H1 (cell line): ENCODE results near the gene NAE1. TPM values are rescaled to one million over a fixed set of nuclear protein-coding genes. Genes with fewer than 3 reads are reported as not detected.

Experiments used
- CTCF ChIA-PET: fragments of 300-600 bp; sonication (Branson Sonifier 250); formaldehyde crosslinking; loops from one replicate; lab custom pipeline; 2021; ENCODE audit not compliant: partially characterized antibody; lab: Charles Lee
- POLR2A ChIA-PET: fragments of 300-600 bp; sonication (Branson Sonifier 250); formaldehyde crosslinking; loops from one replicate; lab custom pipeline; 2021; ENCODE audit warnings: inconsistent platforms; ENCODE audit not compliant: partially characterized antibody; lab: Charles Lee
- DNase-seq, 2 experiments: peaks; one replicate each; pipeline versions ENCODE4 v3.0.0 to v3.0.0-alpha.2; 2010 to 2022; ENCODE audit warnings: low spot score in 2 of 2, low read depth in 1 of 2, mixed read lengths in 1 of 2
- FAIRE-seq: peaks from 2 replicates; lab custom pipeline; 2011; peaks lifted over from hg19 to GRCh38; lab: Jason Lieb, UNC
- H2AFZ ChIP-seq: 2 replicates; pipeline ENCODE4 v1.8.1; 2012; ENCODE audit warnings: low read length, inconsistent platforms
- H2AK5ac ChIP-seq: 2 replicates; pipeline ENCODE4 v1.6.1; 2013; ENCODE audit warnings: low read depth, low read length
- H2BK120ac ChIP-seq: replicated peaks from 2 replicates; pipeline ENCODE3; 2013; ENCODE audit warnings: low read depth, low read length, inconsistent platforms
- H2BK12ac ChIP-seq: 2 replicates; pipeline ENCODE4 v1.6.1; 2013; ENCODE audit warnings: low read depth, low read length
- H2BK15ac ChIP-seq: 2 replicates; pipeline ENCODE4 v1.6.1; 2013; ENCODE audit warnings: low read length
- H2BK20ac ChIP-seq: 2 replicates; pipeline ENCODE4 v1.6.1; 2013; ENCODE audit warnings: low read length
- H2BK5ac ChIP-seq: 2 replicates; pipeline ENCODE4 v1.6.1; 2013; ENCODE audit warnings: low read depth, low read length
- H3K14ac ChIP-seq: 2 replicates; pipeline ENCODE4 v1.6.1; 2013; ENCODE audit warnings: inconsistent platforms; ENCODE audit not compliant: insufficient read length
- H3K18ac ChIP-seq: 2 replicates; pipeline ENCODE4 v1.6.1; 2013; ENCODE audit warnings: low read length; ENCODE audit errors: extremely low read depth
- H3K23ac ChIP-seq: 2 replicates; pipeline ENCODE4 v1.6.1; 2013; ENCODE audit warnings: inconsistent platforms; ENCODE audit not compliant: insufficient read length
- H3K23me2 ChIP-seq: 2 replicates; pipeline ENCODE4 v1.6.1; 2013; ENCODE audit warnings: low read depth, low read length
- H3K27ac ChIP-seq: 2 replicates; pipeline ENCODE4 v1.6.1; 2011; ENCODE audit warnings: low read depth, low read length, inconsistent platforms
- H3K27me3 ChIP-seq, 4 experiments: replicated peaks in 1 of 4; 1 replicate in 1 of 4; 2 replicates in 3 of 4; pipeline versions ENCODE4 v1.6.1 to v1.8.1; 2011 to 2013; ENCODE audit warnings: low read length in 3 of 4, mild to moderate bottlenecking in 3 of 4, inconsistent platforms in 2 of 4, mixed read lengths in 2 of 4, moderate library complexity in 1 of 4; ENCODE audit not compliant: control insufficient read depth in 3 of 4, insufficient read depth in 3 of 4; ENCODE audit errors: extremely low read depth in 1 of 4
- H3K36me3 ChIP-seq, 4 experiments: 2 replicates each; pipeline versions ENCODE4 v1.6.1 to v1.8.1; 2011 to 2013; ENCODE audit warnings: mild to moderate bottlenecking in 4 of 4, low read length in 3 of 4, moderate library complexity in 2 of 4, control low read depth in 1 of 4, inconsistent platforms in 1 of 4; ENCODE audit not compliant: insufficient read depth in 4 of 4, control insufficient read depth in 2 of 4
- H3K4ac ChIP-seq: replicated peaks from 2 replicates; pipeline ENCODE3; 2013; ENCODE audit warnings: low read length, low read depth, mixed read lengths, inconsistent platforms; ENCODE audit not compliant: insufficient read length
- H3K4me1 ChIP-seq, 4 experiments: replicated peaks in 1 of 4; 1 replicate in 1 of 4; 2 replicates in 3 of 4; pipeline versions ENCODE4 v1.6.1 to v1.8.1; 2011 to 2013; ENCODE audit warnings: low read length in 3 of 4, inconsistent platforms in 2 of 4, mixed read lengths in 1 of 4; ENCODE audit not compliant: insufficient read depth in 4 of 4, control insufficient read depth in 3 of 4
- H3K4me2 ChIP-seq, 2 experiments: 2 replicates each; pipeline versions ENCODE4 v1.6.1 to v1.8.1; 2011 to 2013; ENCODE audit warnings: low read depth in 2 of 2, low read length in 2 of 2, control low read depth in 1 of 2, inconsistent platforms in 1 of 2, mild to moderate bottlenecking in 1 of 2; ENCODE audit not compliant: insufficient read depth in 1 of 2
- H3K4me3 ChIP-seq, 4 experiments: fragments of 200-600, 300-600 bp in 1 of 4; sonication (generic), shearing (Covaris generic), sonication (Bioruptor Twin) in 1 of 4; 2 replicates each; pipeline versions ENCODE4 v1.5.1 to v1.8.1; 2011 to 2016; ENCODE audit warnings: low read length in 4 of 4, low read depth in 3 of 4, control low read depth in 2 of 4, inconsistent platforms in 2 of 4, mild to moderate bottlenecking in 2 of 4, mixed read lengths in 1 of 4, moderate library complexity in 1 of 4; ENCODE audit not compliant: insufficient read depth in 2 of 4; ENCODE audit errors: extremely low read depth in 1 of 4
- H3K56ac ChIP-seq: replicated peaks from 2 replicates; pipeline ENCODE3; 2013; ENCODE audit warnings: low read depth, mild to moderate bottlenecking, mixed read lengths, low read length, inconsistent platforms; ENCODE audit not compliant: insufficient read length
- H3K79me1 ChIP-seq: 2 replicates; pipeline ENCODE4 v1.6.1; 2013; ENCODE audit warnings: low read depth, low read length, control low read depth
- H3K79me2 ChIP-seq, 2 experiments: 2 replicates each; pipeline versions ENCODE4 v1.6.1 to v1.8.1; 2012 to 2013; ENCODE audit warnings: low read length in 2 of 2, mild to moderate bottlenecking in 2 of 2, inconsistent platforms in 1 of 2; ENCODE audit not compliant: insufficient read depth in 2 of 2, control insufficient read depth in 1 of 2
- H3K9ac ChIP-seq, 4 experiments: replicated peaks in 1 of 4; 1 replicate in 1 of 4; 2 replicates in 3 of 4; pipeline versions ENCODE4 v1.6.1 to v1.8.1; 2011 to 2013; ENCODE audit warnings: low read depth in 3 of 4, low read length in 3 of 4, control low read depth in 2 of 4, mild to moderate bottlenecking in 2 of 4, moderate library complexity in 2 of 4, inconsistent platforms in 1 of 4; ENCODE audit errors: extremely low read depth in 1 of 4
- H3K9me3 ChIP-seq, 2 experiments: 2 replicates each; pipeline versions ENCODE4 v1.6.1 to v1.8.1; 2012 to 2013; ENCODE audit warnings: mild to moderate bottlenecking in 2 of 2, moderate library complexity in 2 of 2, control low read depth in 1 of 2, inconsistent platforms in 1 of 2, low read depth in 1 of 2, low read length in 1 of 2, mixed read lengths in 1 of 2; ENCODE audit not compliant: insufficient read depth in 2 of 2
- H4K20me1 ChIP-seq, 2 experiments: replicated peaks in 1 of 2; 2 replicates each; pipeline versions ENCODE3 to v1.8.1; 2011 to 2013; ENCODE audit warnings: inconsistent platforms in 2 of 2, low read length in 2 of 2, mild to moderate bottlenecking in 1 of 2; ENCODE audit not compliant: insufficient read depth in 2 of 2, control insufficient read depth in 1 of 2
- H4K5ac ChIP-seq: 2 replicates; pipeline ENCODE4 v1.6.1; 2013; ENCODE audit warnings: low read length, low read depth, mixed read lengths, inconsistent platforms; ENCODE audit not compliant: insufficient read length
- H4K8ac ChIP-seq: 2 replicates; pipeline ENCODE4 v1.8.0; 2013; ENCODE audit warnings: mild to moderate bottlenecking, moderate library complexity, low read length, inconsistent platforms; ENCODE audit not compliant: insufficient read depth; ENCODE audit errors: extremely low read depth
- H4K91ac ChIP-seq: replicated peaks from 2 replicates; pipeline ENCODE3; 2013; ENCODE audit warnings: low read length, mixed read lengths, inconsistent platforms; ENCODE audit not compliant: insufficient read length
- BACH1 ChIP-seq: IDR thresholded peaks from 2 replicates; pipeline ENCODE4 v1.6.1; 2012; ENCODE audit warnings: low read length, improper control_type of control experiment
- BRCA1 ChIP-seq: IDR thresholded peaks from 2 replicates; pipeline ENCODE4 v1.6.1; 2012; ENCODE audit warnings: low read depth, low read length, improper control_type of control experiment
- CHD2 ChIP-seq: IDR thresholded peaks from 2 replicates; pipeline ENCODE4 v1.6.1; 2012; ENCODE audit warnings: low read length, improper control_type of control experiment
- GABPA ChIP-seq: IDR thresholded peaks from 2 replicates; pipeline ENCODE4 v1.6.1; 2011; ENCODE audit warnings: mild to moderate bottlenecking, low read length, moderate library complexity, borderline replicate concordance; ENCODE audit not compliant: insufficient read depth
- GTF2F1 ChIP-seq: IDR thresholded peaks from 2 replicates; pipeline ENCODE4 v1.6.1; 2012; ENCODE audit warnings: low read depth, low read length, improper control_type of control experiment, borderline replicate concordance
- RBBP5 ChIP-seq: IDR thresholded peaks from 2 replicates; pipeline ENCODE4 v1.7.1; 2012; ENCODE audit warnings: low read depth, mild to moderate bottlenecking, inconsistent platforms, low read length, moderate library complexity, borderline replicate concordance
- RNF2 ChIP-seq: fragments of 200-900, 300-1000 bp; sonication (generic); IDR thresholded peaks from 2 replicates; pipeline ENCODE4 v1.7.1; 2016; ENCODE audit warnings: borderline replicate concordance, low read depth, mild to moderate bottlenecking, antibody characterized with exemption, low read length; ENCODE audit not compliant: poor library complexity, severe bottlenecking; ENCODE audit errors: missing control alignments
- SIN3A ChIP-seq, 2 experiments: IDR thresholded peaks in 1 of 2; conservative IDR thresholded peaks in 1 of 2; 2 replicates each; pipeline ENCODE4 v1.6.1; 2011 to 2012; ENCODE audit warnings: low read length in 2 of 2, improper control_type of control experiment in 1 of 2, low read depth in 1 of 2, mild to moderate bottlenecking in 1 of 2
- SP2 ChIP-seq: IDR thresholded peaks from 2 replicates; pipeline ENCODE4 v1.6.1; 2012; ENCODE audit warnings: mild to moderate bottlenecking, low read length, inconsistent platforms
- SP4 ChIP-seq: IDR thresholded peaks from 2 replicates; pipeline ENCODE4 v1.6.1; 2012; ENCODE audit warnings: low read length, inconsistent platforms
- SRF ChIP-seq: IDR thresholded peaks from 2 replicates; pipeline ENCODE4 v1.6.1; 2011; ENCODE audit warnings: mild to moderate bottlenecking, low read depth, low read length, moderate library complexity
- TBP ChIP-seq: IDR thresholded peaks from 2 replicates; pipeline ENCODE4 v1.6.1; 2011; ENCODE audit warnings: low read depth, low read length, improper control_type of control experiment
- TCF12 ChIP-seq: IDR thresholded peaks from 2 replicates; pipeline ENCODE4 v1.6.1; 2011; ENCODE audit warnings: low read depth, mild to moderate bottlenecking, low read length
- YY1 ChIP-seq: IDR thresholded peaks from 2 replicates; pipeline ENCODE4 v1.6.1; 2011; ENCODE audit warnings: low read depth, mild to moderate bottlenecking, low read length
- WGBS, 2 experiments: shearing (Covaris generic) in 1 of 2; methylation state at CpG; one replicate each; pipeline versions ENCODE4 v1.1.6 to v1.1.7; 2013 to 2015; ENCODE audit warnings: low lambda C conversion rate in 2 of 2, mixed read lengths in 2 of 2, inconsistent platforms in 1 of 2, low coverage in 1 of 2, missing lambda C conversion rate in 1 of 2; ENCODE audit not compliant: insufficient replicate concordance in 2 of 2, insufficient coverage in 1 of 2, insufficient read length in 1 of 2; ENCODE audit errors: extremely low coverage in 1 of 2, missing lambda C conversion rate in 1 of 2; 5-methylcytosine and 5-hydroxymethylcytosine counted together
- polyA plus RNA-seq, 7 experiments: library from polyadenylated mRNA; depleted of rRNA in 3 of 7; stranded (reverse) in 5 of 7; unstranded in 2 of 7; fragments of >200 nt in 5 of 7; fragments of 200-250 nt in 2 of 7; gene quantifications; 1 replicate in 5 of 7; 2 replicates in 1 of 7; 4 replicates in 1 of 7; pipeline versions ENCODE4 v1.2.1 to v1.2.3, GENCODE V29; 2011 to 2013; ENCODE audit warnings: missing spikeins in 2 of 7, mixed read lengths in 2 of 7
- total RNA-seq: library from RNA; stranded (reverse); fragmentation: NEBNext Ultra II Directional; extraction: Animal tissue kit (Norgen Biotek cat#: 25700); gene quantifications from 2 replicates; pipeline ENCODE4 v1.2.1, GENCODE V29; 2021

NAE1 gene
- total and polyA plus RNA-seq, 2 of the 8 experiments (the other 6 are each of a cell fraction or from before 2014, with no cell fraction given): 66.6 to 155 TPM

DNA sequence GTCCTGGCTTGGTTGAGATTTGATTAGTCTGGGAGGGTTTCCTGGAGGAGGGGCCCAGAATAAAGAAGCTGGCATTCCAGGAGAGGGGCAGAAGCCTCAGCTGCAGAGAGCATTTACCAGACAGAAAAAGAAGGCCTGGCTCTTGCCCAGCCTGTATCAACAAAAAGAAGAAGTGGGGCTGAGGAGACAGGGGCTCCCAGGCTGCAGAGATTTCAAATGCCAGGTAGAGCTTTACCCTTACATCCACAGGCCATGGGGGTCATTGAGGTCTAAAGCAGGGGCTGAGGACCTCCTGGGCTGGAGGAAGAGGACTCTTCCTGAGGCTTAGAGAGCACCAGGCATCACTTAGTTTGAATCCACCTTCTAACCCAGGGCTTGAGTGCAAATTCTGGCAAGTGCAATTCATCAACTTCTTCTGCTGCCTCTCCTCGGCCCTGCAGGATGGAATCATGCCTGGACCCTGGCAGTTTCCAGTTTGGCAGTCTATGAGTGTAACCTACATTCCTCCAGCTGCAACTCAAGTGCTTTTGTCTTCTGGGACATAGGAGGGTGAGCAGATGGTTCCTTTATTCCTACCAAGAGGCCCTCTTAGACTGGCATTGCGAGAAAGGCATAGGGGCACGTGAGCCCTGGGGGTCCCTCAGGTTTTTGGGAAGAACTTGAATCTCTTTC, 28.8 kb upstream of the NAE1 start:
- no peak for FAIRE-seq
- Histone ChIP-seq H4K8ac (no peak overlapping the region), H3K4me3 (no peak overlapping the region), H3K18ac (no peak overlapping the region), H4K5ac (no peak overlapping the region), H3K27me3 (no peaks in the 10 kb centered on the region), H2BK5ac (no peak overlapping the region), H3K4me2 (no peak overlapping the region), H3K4ac (no peak overlapping the region), H3K9me3 (no peaks in the 10 kb centered on the region), H4K20me1 (no peaks in the 10 kb centered on the region), H3K27ac (no peak overlapping the region), H2AK5ac (no peak overlapping the region), H4K91ac (no peak overlapping the region), H3K23ac (no peak overlapping the region), H3K14ac (no peak overlapping the region), H2BK15ac (0 out of 2 replicates have a peak overlapping the region, but pooled peaks have one; percentile 16), H3K4me1 (no peaks in the 10 kb centered on the region), H3K79me1 (no peaks in the 10 kb centered on the region), H2BK12ac (no peak overlapping the region), H3K23me2 (no peaks in the 10 kb centered on the region), H2BK20ac (peak overlapping the region; percentile 18; the same call in 1 of the 2 replicates), H2BK120ac (no peak overlapping the region), H3K9ac (no peak overlapping the region), H3K79me2 (no peaks in the 10 kb centered on the region), H3K36me3 (no peaks in the 10 kb centered on the region), H2AFZ (no peak overlapping the region), H3K56ac (no peak overlapping the region)
- no peak for DNase-seq
- POLR2A ChIA-PET: interaction anchor here (0.9 kb wide), 1 partner anchor 10 kb away, joined by 6 read pairs; no protein-coding TSS in a partner anchor
- 98% methylated on average over 3 of the region's 3 CpGs; no CpG with 5 or more reads in 1 of the 2 experiments for WGBS, 2 experiments
- CTCF ChIA-PET: interaction anchor here (0.7 to 9.3 kb wide), 8 partner anchors 8 to 29 kb away, joined by 3 to 80 read pairs (median 4); partner anchors contain the start of gene NAE1
- TF ChIP-seq RNF2 (no peak), BRCA1 (no peak), CHD2 (no peak), YY1 (no peak), SP2 (no peak), SRF (no peak), SP4 (no peak), TCF12 (no peak), GABPA (no peak), TBP (no peak), RBBP5 (no peak), SIN3A (conservative IDR thresholded peaks at IDR 0.05 in 1 of 2, IDR thresholded peaks at IDR 0.05 in 1 of 2; ENCODE audit: low read depth in 1 of 2, low read length in 2 of 2) (no peak), BACH1 (no peak), GTF2F1 (no peak)
